Measurements from ENCODE around the gene PDE10A.

Gene PDE10A

DNA sequence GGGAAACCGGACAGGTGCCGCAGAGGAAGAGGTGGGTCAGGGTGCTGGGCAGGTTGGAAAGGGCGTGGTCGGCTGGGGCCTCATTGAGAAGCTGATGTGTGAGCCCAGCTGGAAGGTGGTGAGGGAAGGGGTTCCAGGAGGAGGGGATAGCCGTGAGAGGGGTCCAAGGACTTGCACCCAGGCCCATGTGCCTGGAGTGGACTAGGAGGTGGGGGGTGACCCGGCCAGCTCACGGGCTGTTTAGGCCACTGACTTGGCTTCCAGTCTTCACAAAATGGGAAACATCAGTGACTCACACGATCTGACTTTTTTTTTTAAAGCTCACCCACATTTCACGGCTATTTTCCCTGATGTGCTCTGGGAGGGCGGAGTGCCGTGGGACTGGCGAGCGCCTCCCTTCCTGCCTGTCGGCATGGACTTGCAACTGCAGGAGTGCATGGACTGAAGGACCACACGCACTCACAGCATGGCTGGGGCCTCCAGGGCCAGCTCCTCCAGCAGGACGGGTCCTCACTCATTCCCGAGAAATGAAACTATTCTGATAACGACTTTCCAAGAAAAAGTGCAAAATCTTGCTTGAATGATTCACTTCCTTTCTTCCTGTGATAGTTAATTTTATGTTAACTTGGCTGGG lies 13.5 kb upstream of the PDE10A start:
- TF ChIP-seq CTCF (IDR thresholded peaks at IDR 0.05), result no peak

- TF ChIP-seq CTCF (IDR thresholded peaks at IDR 0.05), result no peak
These were observed 12.1 kb upstream of the PDE10A start for GRCh38 chr6:165675120-165675519.

DNA sequence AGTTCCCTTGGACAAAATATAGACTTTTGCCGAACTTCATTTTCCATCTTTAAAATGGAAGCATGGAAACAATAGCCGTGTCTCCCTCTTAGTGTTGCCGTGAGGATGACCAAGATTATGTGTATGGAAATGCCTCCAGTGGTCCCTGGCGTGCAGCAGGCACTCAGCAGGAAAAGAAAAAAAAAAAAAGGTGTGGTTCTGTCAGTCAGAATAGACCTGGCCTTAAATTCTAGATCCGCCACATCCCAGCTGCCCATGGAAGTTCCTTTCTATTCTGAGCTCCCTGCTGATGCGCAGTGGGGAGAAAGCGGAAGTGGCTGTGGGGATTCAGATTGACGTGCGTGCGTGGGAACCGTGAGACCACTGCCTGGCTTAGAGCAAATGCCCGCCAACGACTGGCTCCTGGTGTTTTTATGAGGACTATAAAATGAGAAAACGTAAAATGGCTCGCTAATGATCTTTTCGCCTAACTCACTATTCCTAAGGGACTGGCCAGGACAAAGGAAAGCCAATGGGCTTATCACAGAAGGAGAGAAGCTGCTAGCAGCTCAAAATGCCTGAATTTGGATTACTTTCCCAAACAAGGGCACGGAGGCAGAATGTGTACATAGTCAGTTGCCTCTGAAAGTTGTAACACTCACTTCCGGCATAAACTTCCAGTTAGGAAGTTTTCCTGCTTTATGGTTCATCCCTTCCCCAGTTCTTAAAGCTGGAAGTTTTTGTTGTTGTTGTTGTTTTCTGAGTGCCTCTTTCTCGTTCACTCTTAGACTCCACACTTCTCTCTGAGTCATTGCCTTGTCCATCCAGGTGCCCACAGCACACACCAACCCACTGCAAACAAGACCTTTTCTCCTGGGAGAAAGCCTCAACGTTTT lies 11.4 kb upstream of the PDE10A start:
- TF ChIP-seq CTCF (IDR thresholded peaks at IDR 0.05), result no peak

- no peak for TF ChIP-seq CTCF (IDR thresholded peaks at IDR 0.05)
These were observed 8.3 kb upstream of the PDE10A start for GRCh38 chr6:165671222-165671768.

DNA sequence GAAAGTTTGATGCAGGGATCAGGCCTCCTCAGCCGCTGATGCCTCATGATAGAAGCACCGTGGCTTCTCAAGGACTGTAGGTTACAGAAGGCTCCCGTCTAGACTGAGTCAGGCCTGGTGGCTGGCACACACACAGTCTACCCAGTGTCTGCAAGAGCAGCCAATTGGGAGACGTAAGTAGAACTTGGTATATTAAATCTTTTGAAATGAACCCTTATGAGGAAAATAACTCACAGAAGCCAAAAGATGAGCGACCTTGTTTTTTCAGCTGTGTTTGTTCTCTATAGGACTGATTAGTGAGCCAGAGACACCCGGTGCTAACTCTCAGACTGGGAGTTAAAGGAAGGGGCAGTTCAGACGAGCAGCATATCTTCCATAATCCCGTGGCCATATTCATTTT lies 5.9 kb upstream of the PDE10A start:
- no peak for TF ChIP-seq CTCF (IDR thresholded peaks at IDR 0.05)

DNA sequence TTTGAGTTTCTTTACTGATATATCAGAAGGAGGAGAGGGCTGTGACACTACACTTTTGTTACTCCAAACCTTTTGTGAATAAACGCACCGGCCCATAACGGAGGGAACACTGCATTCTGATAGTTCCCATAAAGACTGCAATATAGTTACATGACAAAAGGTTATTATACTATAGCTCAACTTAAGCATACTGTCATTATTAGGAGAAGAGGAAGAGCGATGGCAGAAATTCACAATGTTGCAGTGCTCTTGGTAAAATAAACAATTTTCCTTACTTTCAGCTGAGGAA lies 2.3 kb upstream of the PDE10A start:
- TF ChIP-seq CTCF (IDR thresholded peaks at IDR 0.05), result no peak

DNA sequence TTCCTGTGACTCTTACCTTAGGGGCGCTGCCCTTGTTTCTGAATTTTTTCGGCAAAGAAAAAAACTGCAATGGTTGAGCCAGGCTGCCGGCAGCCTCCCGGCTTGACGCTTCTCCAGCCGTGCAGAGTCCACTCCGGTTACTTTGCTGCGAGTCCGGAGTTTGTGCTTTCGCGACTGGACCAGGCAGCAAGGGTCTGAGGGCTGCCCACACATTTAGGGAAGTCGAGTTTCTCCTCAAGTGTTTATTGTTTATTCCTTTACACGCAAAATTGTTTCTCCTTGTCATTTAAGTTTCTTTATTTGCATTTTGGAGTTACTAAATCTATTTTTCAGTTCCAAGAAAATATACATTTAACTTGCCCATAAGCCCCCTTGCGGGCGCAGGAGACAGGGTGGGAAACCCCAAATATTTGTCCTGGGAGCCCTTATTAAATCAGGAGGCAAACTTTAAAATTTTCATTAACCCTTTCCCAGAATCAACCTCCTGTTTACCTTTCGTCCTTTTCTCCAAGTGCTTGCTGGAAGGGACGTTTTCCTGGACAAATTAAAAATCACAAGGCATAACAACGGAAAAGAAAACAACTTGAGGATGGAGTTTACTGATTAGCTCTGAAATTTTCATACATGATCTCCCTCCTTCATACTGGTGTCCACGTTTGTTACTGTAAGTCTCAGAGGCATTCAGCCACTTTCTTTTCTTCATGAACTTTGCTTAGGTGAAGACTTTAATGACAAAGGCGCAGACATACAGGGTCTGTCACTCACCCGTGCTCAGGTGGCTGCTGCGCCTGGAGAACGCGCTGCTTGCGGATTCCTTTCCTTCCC lies 1.7 kb upstream of the PDE10A start:
- no peak for TF ChIP-seq CTCF (IDR thresholded peaks at IDR 0.05)
